ENCODE data around the gene TBCA. TPM values are rescaled to one million over a fixed set of nuclear protein-coding genes. Genes with fewer than 3 reads are reported as not detected.
"Not testable (repeated sequence)": the region's sequence is repeated elsewhere in the genome, so short reads cannot be mapped to it uniquely, and the experiment has no call there.

Gene TBCA
- total RNA-seq, 1 donor from 2014 or later: 232 TPM

DNA sequence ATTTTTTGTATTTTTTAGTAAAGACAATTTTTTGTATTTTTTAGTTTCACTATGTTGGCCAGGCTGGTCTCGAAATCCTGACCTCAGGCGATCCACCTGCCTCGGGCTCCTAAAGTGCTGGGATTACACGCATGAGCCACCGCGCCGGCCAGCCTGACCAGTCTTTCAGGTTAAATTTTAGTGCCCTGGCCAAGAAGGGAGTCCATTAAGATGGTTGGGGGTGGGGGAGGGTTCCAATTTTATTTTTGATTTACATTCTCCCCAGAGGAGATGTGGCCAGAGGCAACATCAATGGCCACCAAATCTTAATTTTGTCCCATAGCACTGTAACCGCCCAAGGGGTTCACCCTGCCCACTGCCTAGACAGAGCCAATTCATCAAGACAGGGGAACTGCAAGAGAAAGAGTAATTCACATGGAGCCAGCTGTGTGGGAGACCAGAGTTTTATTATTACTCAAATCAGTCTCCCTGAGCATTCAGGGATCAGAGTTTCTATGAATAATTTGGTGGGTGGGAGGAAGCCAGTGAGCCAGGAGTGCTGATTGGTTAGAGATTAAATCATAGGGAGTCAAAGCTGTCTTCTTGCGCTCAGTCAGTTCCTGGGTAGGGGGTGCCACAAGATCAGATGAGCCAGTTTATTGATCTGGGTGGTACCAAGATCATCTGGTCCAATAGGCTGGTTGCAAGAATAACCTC, 24.7 kb downstream of the TBCA start:
- Mint-ChIP-seq H3K4me3 (ENCODE audit: unreplicated experiment) (no peak overlapping the region), H3K27ac (ENCODE audit: unreplicated experiment) (no peak overlapping the region)

DNA sequence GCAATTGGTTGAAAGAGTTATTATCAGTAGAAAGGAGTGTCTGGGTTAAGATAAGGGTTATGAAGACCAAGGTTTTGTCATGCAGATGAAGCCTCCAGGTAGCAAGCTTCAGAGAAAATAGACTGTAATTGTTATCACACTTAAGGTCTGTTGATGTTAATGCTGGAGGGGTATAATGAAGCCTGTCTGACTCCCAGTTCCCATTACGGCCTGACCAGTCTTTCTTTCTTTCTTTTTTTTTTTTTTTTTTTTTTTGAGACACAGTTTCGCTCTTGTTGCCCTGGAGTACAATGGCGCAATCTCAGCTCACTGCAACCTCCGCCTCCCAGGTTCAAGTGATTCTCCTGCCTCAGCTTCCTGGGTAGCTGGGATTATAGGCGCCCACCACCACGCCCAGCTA, 25.2 kb downstream of the TBCA start:
- H3K4me1 Mint-ChIP-seq (ENCODE audit: unreplicated experiment); H3K9me3 Mint-ChIP-seq (ENCODE audit: unreplicated experiment); H3K27ac Mint-ChIP-seq (ENCODE audit: unreplicated experiment); H3K4me3 Mint-ChIP-seq (ENCODE audit: unreplicated experiment); H3K36me3 Mint-ChIP-seq (ENCODE audit: low read depth, unreplicated experiment); DNase-seq (ENCODE audit: low spot score); H3K27me3 Mint-ChIP-seq (ENCODE audit: unreplicated experiment): not testable (repeated sequence)

More for the DNA sequence above, 24.7 kb downstream of the TBCA start:
- Mint-ChIP-seq H3K4me1 (ENCODE audit: unreplicated experiment) (peaks cover 8% of the 10 kb centered on the region), H3K27me3 (ENCODE audit: unreplicated experiment) (no peaks in the 10 kb centered on the region), H3K9me3 (ENCODE audit: unreplicated experiment) (no peaks in the 10 kb centered on the region), H3K36me3 (ENCODE audit: low read depth, unreplicated experiment) (peaks cover 1% of the 10 kb centered on the region)
- no peak for TF ChIP-seq CTCF (IDR thresholded peaks at IDR 0.05; ENCODE audit: unreplicated experiment)
- DNase-seq (ENCODE audit: low spot score): no peak

DNA sequence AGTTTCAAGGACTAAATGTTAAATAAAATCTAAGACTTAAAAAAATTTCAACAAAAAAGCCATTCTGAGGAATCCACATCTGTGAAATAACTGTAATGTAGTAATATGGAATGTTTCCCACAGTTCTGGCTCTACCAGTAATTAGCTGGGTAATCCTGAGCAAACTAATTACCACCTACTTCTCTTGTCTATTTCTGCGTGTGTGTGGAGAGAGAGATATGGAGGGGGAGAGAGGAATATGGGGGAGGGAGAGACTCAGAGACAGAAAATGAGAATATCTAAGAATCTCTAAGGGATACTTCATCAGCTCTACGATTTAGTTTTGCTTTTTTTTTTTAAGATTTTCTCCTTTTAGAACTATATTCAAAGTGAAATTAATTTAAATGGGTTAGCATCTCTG, 28.0 kb downstream of the TBCA start:
- DNase-seq (ENCODE audit: low spot score): no peak
- no peak for TF ChIP-seq CTCF (IDR thresholded peaks at IDR 0.05; ENCODE audit: unreplicated experiment)
- H3K36me3 Mint-ChIP-seq (ENCODE audit: low read depth, unreplicated experiment): no peaks in the 10 kb centered on the region
- no peak overlapping the region for H3K4me3 Mint-ChIP-seq (ENCODE audit: unreplicated experiment)
- H3K4me1 Mint-ChIP-seq (ENCODE audit: unreplicated experiment): peaks cover 8% of the 10 kb centered on the region
- no peaks in the 10 kb centered on the region for H3K9me3 Mint-ChIP-seq (ENCODE audit: unreplicated experiment)
- H3K27me3 Mint-ChIP-seq (ENCODE audit: unreplicated experiment): no peaks in the 10 kb centered on the region
- H3K27ac Mint-ChIP-seq (ENCODE audit: unreplicated experiment): no peak overlapping the region

DNA sequence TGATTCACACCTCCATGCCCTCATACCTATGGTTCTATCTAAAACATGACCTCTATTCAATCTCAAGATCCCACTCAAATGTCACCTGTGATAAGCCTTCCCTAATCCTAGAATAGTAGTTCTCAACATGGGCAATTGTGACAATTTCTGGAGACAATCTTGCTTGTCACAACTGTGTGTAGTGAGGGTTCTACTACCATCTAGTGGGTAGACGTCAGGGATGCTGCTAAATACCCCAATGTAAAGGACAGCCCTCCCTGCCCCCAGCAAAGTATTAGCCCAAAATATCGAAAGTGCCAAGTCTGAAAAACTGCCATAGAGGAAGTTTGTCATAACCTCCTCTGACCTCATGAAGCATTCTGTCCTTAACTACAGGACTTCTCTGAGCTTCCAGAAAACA, 32.0 kb downstream of the TBCA start:
- no peak for DNase-seq (ENCODE audit: low spot score)
- H3K4me3 Mint-ChIP-seq (ENCODE audit: unreplicated experiment): no peak overlapping the region
- no peaks in the 10 kb centered on the region for H3K4me1 Mint-ChIP-seq (ENCODE audit: unreplicated experiment)
- no peak for TF ChIP-seq CTCF (IDR thresholded peaks at IDR 0.05; ENCODE audit: unreplicated experiment)
- H3K27me3 Mint-ChIP-seq (ENCODE audit: unreplicated experiment): no peaks in the 10 kb centered on the region
- no peaks in the 10 kb centered on the region for H3K36me3 Mint-ChIP-seq (ENCODE audit: low read depth, unreplicated experiment)
- no peak overlapping the region for H3K27ac Mint-ChIP-seq (ENCODE audit: unreplicated experiment)
- no peaks in the 10 kb centered on the region for H3K9me3 Mint-ChIP-seq (ENCODE audit: unreplicated experiment)

DNA sequence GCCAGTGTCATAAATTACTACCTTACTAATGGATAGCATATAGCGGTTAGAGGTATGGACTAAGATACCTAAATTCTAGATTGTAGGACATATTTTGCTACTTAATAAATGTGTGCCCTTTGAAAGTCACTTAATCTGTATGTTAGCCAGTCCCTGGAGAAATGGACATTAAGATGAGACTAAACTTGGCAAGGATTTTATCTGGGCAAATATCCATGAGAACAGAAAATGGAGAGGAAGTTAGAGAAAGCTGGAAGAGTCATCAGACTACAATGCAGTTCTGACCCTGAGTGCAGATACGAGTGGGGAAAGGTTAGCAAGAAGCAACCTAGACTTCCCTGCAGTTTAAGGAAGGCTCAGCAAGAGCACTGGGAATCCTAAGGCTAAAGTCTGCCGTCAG, 33.0 kb downstream of the TBCA start:
- DNase-seq (ENCODE audit: low spot score): no peak
- Mint-ChIP-seq H3K27ac (ENCODE audit: unreplicated experiment) (no peak overlapping the region), H3K4me1 (ENCODE audit: unreplicated experiment) (no peaks in the 10 kb centered on the region), H3K4me3 (ENCODE audit: unreplicated experiment) (no peak overlapping the region), H3K27me3 (ENCODE audit: unreplicated experiment) (no peaks in the 10 kb centered on the region), H3K9me3 (ENCODE audit: unreplicated experiment) (no peaks in the 10 kb centered on the region), H3K36me3 (ENCODE audit: low read depth, unreplicated experiment) (no peaks in the 10 kb centered on the region)
- TF ChIP-seq CTCF (IDR thresholded peaks at IDR 0.05; ENCODE audit: unreplicated experiment): no peak
